ENCODE data around the gene PGM3.
"Not testable (repeated sequence)": the region's sequence is repeated elsewhere in the genome, so short reads cannot be mapped to it uniquely, and the experiment has no call there.

GRCh38 chr6:83191974-83192373 is 1.1 kb downstream of the PGM3 start:
- TF ChIP-seq CTCF (IDR thresholded peaks at IDR 0.05; ENCODE audit: low read depth, low read length, poor library complexity, severe bottlenecking); EZH2phosphoT487 (IDR thresholded peaks at IDR 0.05; ENCODE audit: borderline replicate concordance, low read length): not testable (repeated sequence)

Measured in DOHH2 (cell line).